SJCRH30 (cell line): ENCODE results near the gene SERINC5. TPM values are rescaled to one million over a fixed set of nuclear protein-coding genes. Genes with fewer than 3 reads are reported as not detected.
"Not testable (repeated sequence)": the region's sequence is repeated elsewhere in the genome, so short reads cannot be mapped to it uniquely, and the experiment has no call there.

ENCODE experiments used
- DNase-seq, 2 experiments: peaks; one replicate each; pipeline ENCODE4 v3.0.0-alpha.2; 2015 to 2020
- H3K27ac ChIP-seq: fragments of 250-450 bp; sonication (Bioruptor Pico); 2 replicates; pipeline ENCODE4 v1.5.1; 2020; ENCODE audit warnings: mild to moderate bottlenecking, moderate library complexity
- H3K27me3 ChIP-seq: fragments of 250-450 bp; sonication (Bioruptor Pico); 2 replicates; pipeline ENCODE4 v1.5.1; 2020; ENCODE audit warnings: mild to moderate bottlenecking, moderate library complexity
- H3K36me3 ChIP-seq: fragments of 250-450 bp; sonication (Bioruptor Pico); 2 replicates; pipeline ENCODE4 v1.5.1; 2020; ENCODE audit warnings: mild to moderate bottlenecking, moderate library complexity
- H3K4me1 ChIP-seq: fragments of 250-450 bp; sonication (Bioruptor Pico); 2 replicates; pipeline ENCODE4 v1.5.1; 2020; ENCODE audit warnings: mild to moderate bottlenecking, moderate library complexity
- H3K4me3 ChIP-seq: fragments of 250-450 bp; sonication (Bioruptor Pico); 2 replicates; pipeline ENCODE4 v1.5.1; 2020; ENCODE audit warnings: mild to moderate bottlenecking, moderate library complexity
- H3K9me3 ChIP-seq: fragments of 250-450 bp; sonication (Bioruptor Pico); replicated peaks from 2 replicates; pipeline ENCODE4 v1.5.1; 2020; ENCODE audit warnings: mild to moderate bottlenecking, moderate library complexity
- total RNA-seq: library from RNA; depleted of rRNA; stranded (reverse); fragments of >200 nt; shearing (Covaris generic); gene quantifications from 2 replicates; pipeline ENCODE4 v1.2.3, GENCODE V29; 2014

The SERINC5 gene
- total RNA-seq, 1 experiment from 2014 or later, result 9.0 TPM

GRCh38 chr5:80168388-80169028 lies 87.3 kb downstream of the SERINC5 start:
- no peak for DNase-seq

GRCh38 chr5:80165452-80165851 lies 90.4 kb downstream of the SERINC5 start:
- H3K4me1 ChIP-seq, result peaks cover 8% of the 10 kb centered on the region; the same call in 1 of the 2 replicates
- H3K36me3 ChIP-seq, result no peaks in the 10 kb centered on the region
- H3K27me3 ChIP-seq, result no peaks in the 10 kb centered on the region
- H3K4me3 ChIP-seq, result no peak overlapping the region
- no peaks in the 10 kb centered on the region for H3K9me3 ChIP-seq
- DNase-seq, result no peak
- H3K27ac ChIP-seq, result no peak overlapping the region

More at GRCh38 chr5:80168388-80169028, 87.3 kb downstream of the SERINC5 start:
- H3K36me3 ChIP-seq, result no peaks in the 10 kb centered on the region
- no peaks in the 10 kb centered on the region for H3K4me1 ChIP-seq
- no peaks in the 10 kb centered on the region for H3K9me3 ChIP-seq
- no peak overlapping the region for H3K27ac ChIP-seq
- H3K27me3 ChIP-seq, result no peaks in the 10 kb centered on the region
- no peak overlapping the region for H3K4me3 ChIP-seq

GRCh38 chr5:80161165-80161564 lies 94.7 kb downstream of the SERINC5 start:
- H3K9me3 ChIP-seq, result no peaks in the 10 kb centered on the region
- H3K4me3 ChIP-seq, result no peak overlapping the region
- H3K36me3 ChIP-seq, result no peaks in the 10 kb centered on the region
- peak in 1 of 2 experiments; percentile 42 for DNase-seq
- H3K27me3 ChIP-seq, result no peaks in the 10 kb centered on the region
- H3K4me1 ChIP-seq, result peaks cover 8% of the 10 kb centered on the region; the same call in 1 of the 2 replicates
- H3K27ac ChIP-seq, result peak overlapping the region; percentile 3; the same call in 1 of the 2 replicates

GRCh38 chr5:80160242-80160641 lies 95.6 kb downstream of the SERINC5 start:
- Histone ChIP-seq H3K4me3 (no peak overlapping the region), H3K9me3 (no peaks in the 10 kb centered on the region), H3K27me3 (no peaks in the 10 kb centered on the region), H3K27ac (no peak overlapping the region), H3K4me1 (peaks cover 8% of the 10 kb centered on the region; the same call in 1 of the 2 replicates), H3K36me3 (no peaks in the 10 kb centered on the region)
- DNase-seq, result no peak

GRCh38 chr5:80159133-80159815 lies 96.6 kb downstream of the SERINC5 start:
- H3K27me3 ChIP-seq, result no peaks in the 10 kb centered on the region
- DNase-seq, result no peak
- H3K4me1 ChIP-seq, result peaks cover 8% of the 10 kb centered on the region; the same call in 1 of the 2 replicates
- H3K9me3 ChIP-seq, result no peaks in the 10 kb centered on the region
- no peak overlapping the region for H3K27ac ChIP-seq
- H3K4me3 ChIP-seq, result no peak overlapping the region
- H3K36me3 ChIP-seq, result no peaks in the 10 kb centered on the region

- peaks cover 10% of the 10 kb centered on the region for H3K4me1 ChIP-seq
- no peaks in the 10 kb centered on the region for H3K9me3 ChIP-seq
- H3K36me3 ChIP-seq, result no peaks in the 10 kb centered on the region
- H3K27me3 ChIP-seq, result no peaks in the 10 kb centered on the region
- no peak overlapping the region for H3K4me3 ChIP-seq
- no peak for DNase-seq
- no peak overlapping the region for H3K27ac ChIP-seq
Observed at GRCh38 chr5:80156156-80156555, 99.7 kb downstream of the SERINC5 start.

- Histone ChIP-seq H3K4me1 (peaks cover 7% of the 10 kb centered on the region; the same call in 1 of the 2 replicates), H3K27me3 (no peaks in the 10 kb centered on the region), H3K36me3 (no peaks in the 10 kb centered on the region), H3K9me3 (no peaks in the 10 kb centered on the region), H3K4me3 (no peak overlapping the region), H3K27ac (no peak overlapping the region)
- no peak for DNase-seq
Observed at GRCh38 chr5:80154749-80155148, 101.1 kb downstream of the SERINC5 start.

GRCh38 chr5:80154289-80154688 lies 101.6 kb downstream of the SERINC5 start:
- not testable (repeated sequence) for H3K27me3 ChIP-seq, H3K27ac ChIP-seq, H3K9me3 ChIP-seq, H3K4me3 ChIP-seq, H3K4me1 ChIP-seq, DNase-seq, H3K36me3 ChIP-seq

- peak; percentile 41 to 56 for DNase-seq
- Histone ChIP-seq H3K36me3 (no peaks in the 10 kb centered on the region), H3K27me3 (no peaks in the 10 kb centered on the region), H3K9me3 (no peaks in the 10 kb centered on the region), H3K4me3 (no peak overlapping the region), H3K4me1 (peaks cover 9% of the 10 kb centered on the region; the same call in 1 of the 2 replicates), H3K27ac (no peak overlapping the region)
Observed at GRCh38 chr5:80153586-80154126, 102.2 kb downstream of the SERINC5 start.

- H3K27ac ChIP-seq, result no peak overlapping the region
- no peaks in the 10 kb centered on the region for H3K27me3 ChIP-seq
- H3K4me1 ChIP-seq, result peaks cover 9% of the 10 kb centered on the region; the same call in 1 of the 2 replicates
- no peak overlapping the region for H3K4me3 ChIP-seq
- no peak for DNase-seq
- no peaks in the 10 kb centered on the region for H3K36me3 ChIP-seq
- H3K9me3 ChIP-seq, result no peaks in the 10 kb centered on the region
Observed at GRCh38 chr5:80152778-80153177, 103.1 kb downstream of the SERINC5 start.

GRCh38 chr5:80151890-80152289 lies 104.0 kb downstream of the SERINC5 start:
- no peaks in the 10 kb centered on the region for H3K9me3 ChIP-seq
- no peak for DNase-seq
- H3K36me3 ChIP-seq, result no peaks in the 10 kb centered on the region
- no peak overlapping the region for H3K4me3 ChIP-seq
- H3K27me3 ChIP-seq, result no peaks in the 10 kb centered on the region
- peaks cover 9% of the 10 kb centered on the region; the same call in 1 of the 2 replicates for H3K4me1 ChIP-seq
- no peak overlapping the region for H3K27ac ChIP-seq

GRCh38 chr5:80150731-80151130 lies 105.1 kb downstream of the SERINC5 start:
- no peaks in the 10 kb centered on the region for H3K9me3 ChIP-seq
- DNase-seq, result no peak
- no peak overlapping the region for H3K4me3 ChIP-seq
- H3K27me3 ChIP-seq, result no peaks in the 10 kb centered on the region
- peaks cover 9% of the 10 kb centered on the region; the same call in 1 of the 2 replicates for H3K4me1 ChIP-seq
- no peaks in the 10 kb centered on the region for H3K36me3 ChIP-seq
- H3K27ac ChIP-seq, result no peak overlapping the region

- H3K27ac ChIP-seq, result no peak overlapping the region
- no peaks in the 10 kb centered on the region for H3K27me3 ChIP-seq
- DNase-seq, result peak in 1 of 2 experiments; percentile 45
- no peaks in the 10 kb centered on the region for H3K9me3 ChIP-seq
- H3K4me1 ChIP-seq, result peaks cover 9% of the 10 kb centered on the region; the same call in 1 of the 2 replicates
- no peak overlapping the region for H3K4me3 ChIP-seq
- no peaks in the 10 kb centered on the region for H3K36me3 ChIP-seq
Observed at GRCh38 chr5:80149161-80149609, 106.7 kb downstream of the SERINC5 start.

- no peaks in the 10 kb centered on the region for H3K36me3 ChIP-seq
- no peak overlapping the region for H3K4me3 ChIP-seq
- DNase-seq, result no peak
- H3K4me1 ChIP-seq, result 0 out of 2 replicates have a peak, but pooled peaks cover 2% of the 10 kb centered on the region
- no peak overlapping the region for H3K27ac ChIP-seq
- H3K27me3 ChIP-seq, result no peaks in the 10 kb centered on the region
- no peaks in the 10 kb centered on the region for H3K9me3 ChIP-seq
Observed at GRCh38 chr5:80147119-80147815, 108.6 kb downstream of the SERINC5 start.
